GM21723 (cell line): ENCODE measurements around the gene AWAT1.
"Not testable (repeated sequence)": the region's sequence is repeated elsewhere in the genome, so short reads cannot be mapped to it uniquely, and the experiment has no call there.

ENCODE experiments used
- ATAC-seq: cut with Tn5 transposase; IDR thresholded peaks from one replicate; pipeline ENCODE4 v1.9.1; 2021; ENCODE audit warnings: mild to moderate bottlenecking, moderate library complexity; ENCODE audit not compliant: unreplicated experiment

The AWAT1 gene

DNA sequence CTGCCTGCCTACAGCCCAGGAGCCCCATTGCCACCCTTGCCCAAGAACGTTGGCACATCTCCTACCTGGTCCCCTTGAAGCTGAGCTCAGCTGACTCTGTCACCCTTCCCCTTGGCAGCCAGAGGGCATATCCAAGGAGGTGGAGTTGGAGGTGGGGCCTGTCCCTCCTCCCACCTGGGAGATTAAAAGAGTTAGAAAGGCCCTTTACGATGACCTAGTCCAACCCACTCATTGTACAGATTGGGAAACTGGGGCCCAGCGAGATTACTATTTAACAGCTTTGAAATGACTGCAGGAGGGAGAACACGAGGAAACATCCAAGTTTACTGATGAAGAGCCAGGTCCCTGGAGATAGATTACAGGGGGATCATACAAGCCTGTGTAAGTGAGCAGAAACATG, 25.6 kb downstream of the AWAT1 start, which contains the start of gene P2RY4:
TSS of gene P2RY4 (minus strand) at position 101 of the 400 bp plus-strand sequence. CDS start 580 bp downstream, outside the sequence.
- ATAC-seq = no peak

DNA sequence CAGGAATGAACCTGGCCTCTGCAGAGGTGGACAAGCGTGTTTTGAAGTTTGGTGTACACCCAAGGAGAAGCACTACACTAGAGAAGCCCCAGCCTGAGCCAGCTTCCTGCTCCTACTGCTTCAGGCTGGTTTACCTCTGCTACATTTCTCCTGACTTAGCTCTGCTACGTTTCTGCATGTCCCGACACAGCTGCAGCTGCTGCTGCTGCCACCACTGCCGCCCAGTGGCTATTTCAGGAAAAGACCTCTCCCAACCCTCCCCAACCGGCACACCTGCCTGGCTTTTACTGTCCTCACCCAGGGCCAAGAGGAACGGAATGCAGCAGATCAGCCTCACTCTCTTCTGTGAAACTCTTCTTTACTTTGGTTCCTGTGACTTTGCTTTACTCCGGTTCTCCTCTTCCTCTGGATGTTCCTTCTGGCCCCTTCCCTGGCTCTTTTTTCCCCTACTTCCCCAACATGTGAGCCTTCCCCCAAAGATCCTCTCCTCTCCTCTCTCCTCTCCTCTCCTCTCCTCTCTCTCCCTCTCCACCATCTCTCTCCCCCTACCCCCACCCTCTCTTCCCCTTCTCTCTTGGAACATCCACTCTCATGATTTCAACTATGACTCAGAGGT, 28.6 kb downstream of the AWAT1 start:
- ATAC-seq = peak; percentile 60

DNA sequence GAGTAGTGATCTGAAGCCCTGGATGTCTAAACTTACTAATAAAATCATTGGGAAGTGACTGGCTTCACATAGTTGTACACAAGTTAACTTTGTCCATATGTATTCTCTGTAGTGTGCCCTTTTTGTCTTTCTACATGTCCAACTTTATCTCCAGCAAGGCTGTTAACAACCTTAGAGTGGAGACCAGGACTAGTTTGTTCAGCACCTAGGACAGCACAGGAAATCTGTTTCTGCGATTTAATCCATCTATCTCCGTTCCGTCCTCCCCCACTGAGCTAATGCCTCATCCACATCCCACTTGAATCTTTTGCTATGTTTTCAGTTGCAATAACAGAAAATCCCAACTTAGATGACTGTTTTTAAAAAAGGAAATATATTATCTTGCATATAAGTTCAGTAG, 30.3 kb downstream of the AWAT1 start:
- ATAC-seq = no peak

DNA sequence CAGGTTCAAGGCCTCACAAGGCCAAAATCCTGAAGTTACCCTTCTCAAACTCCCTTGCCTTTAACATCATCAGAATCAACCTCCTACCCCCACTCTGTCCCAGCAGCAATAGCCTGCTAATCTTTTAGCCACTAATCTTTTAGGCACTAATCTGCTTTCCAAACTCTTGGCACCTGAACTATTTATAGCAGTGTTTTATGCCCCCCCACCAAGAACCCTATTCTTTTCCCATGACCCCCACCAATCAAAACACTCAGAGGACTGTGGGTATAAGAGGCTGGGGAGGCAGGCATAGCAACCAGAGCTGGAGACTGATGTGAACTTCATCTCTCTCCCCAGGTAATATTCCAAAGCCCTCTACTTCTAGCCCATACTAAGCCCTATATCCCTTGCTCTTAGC, 33.6 kb downstream of the AWAT1 start, which contains the start of gene ARR3:
TSS of gene ARR3 (plus strand) at position 301 of the 400 bp plus-strand sequence. CDS start 1,052 bp downstream, outside the sequence.
- no peak for ATAC-seq

DNA sequence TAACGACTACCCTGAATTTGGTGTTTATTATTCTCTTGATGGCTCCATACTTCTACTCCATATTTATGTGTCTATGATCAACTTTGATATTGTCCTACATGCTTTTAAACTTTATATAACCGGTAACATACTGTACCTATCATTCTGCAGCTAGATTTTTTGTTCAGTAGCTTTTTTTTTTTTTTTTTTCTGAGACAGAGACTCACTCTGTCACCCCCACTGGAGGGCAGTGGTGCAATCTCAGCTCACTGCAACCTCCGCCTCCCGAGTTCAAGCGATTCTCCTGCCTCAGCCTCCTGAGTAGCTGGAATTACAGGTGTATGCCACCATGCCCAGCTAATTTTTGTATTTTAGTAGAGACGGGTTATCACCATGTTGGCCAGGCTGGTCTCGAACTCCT, 39.6 kb downstream of the AWAT1 start:
- not testable (repeated sequence) for ATAC-seq

DNA sequence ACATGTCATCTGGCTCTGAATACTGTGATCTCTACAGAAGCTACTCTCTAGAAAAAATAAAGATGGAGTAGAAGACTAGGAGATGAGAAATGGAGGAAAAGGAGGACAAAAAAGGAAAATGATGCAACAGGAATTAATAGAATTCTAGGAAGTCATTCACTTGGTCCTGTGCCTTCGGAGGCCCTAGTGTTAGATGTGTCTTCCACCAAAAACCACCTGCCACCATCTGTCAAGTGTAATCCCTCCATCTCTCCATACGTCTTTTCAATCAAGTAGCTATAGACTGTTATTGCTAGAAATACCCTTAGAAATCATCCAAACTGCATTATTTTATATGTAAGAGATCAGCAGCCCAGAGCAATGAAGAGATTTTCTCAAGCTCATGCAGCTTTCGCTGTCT, 44.6 kb downstream of the AWAT1 start:
- no peak for ATAC-seq

DNA sequence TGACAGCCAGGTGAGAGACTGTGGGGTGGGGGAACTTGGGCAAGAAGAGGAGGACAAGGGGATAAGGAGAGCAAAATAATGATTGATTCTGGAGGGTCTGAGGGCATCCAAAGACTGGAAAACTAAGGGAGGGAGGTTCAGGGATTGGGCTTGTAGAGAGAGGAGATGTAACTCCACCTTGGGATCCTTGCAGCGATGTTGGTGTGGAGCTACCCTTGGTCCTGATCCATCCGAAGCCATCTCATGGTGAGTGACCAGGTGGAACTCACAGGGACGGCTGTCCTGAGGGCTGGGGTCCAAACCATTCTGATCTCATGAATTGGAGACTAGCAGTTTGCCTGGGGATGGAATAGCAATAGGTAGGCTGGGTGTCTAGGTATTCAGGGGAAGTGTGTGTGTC, 46.1 kb downstream of the AWAT1 start:
- no peak for ATAC-seq

DNA sequence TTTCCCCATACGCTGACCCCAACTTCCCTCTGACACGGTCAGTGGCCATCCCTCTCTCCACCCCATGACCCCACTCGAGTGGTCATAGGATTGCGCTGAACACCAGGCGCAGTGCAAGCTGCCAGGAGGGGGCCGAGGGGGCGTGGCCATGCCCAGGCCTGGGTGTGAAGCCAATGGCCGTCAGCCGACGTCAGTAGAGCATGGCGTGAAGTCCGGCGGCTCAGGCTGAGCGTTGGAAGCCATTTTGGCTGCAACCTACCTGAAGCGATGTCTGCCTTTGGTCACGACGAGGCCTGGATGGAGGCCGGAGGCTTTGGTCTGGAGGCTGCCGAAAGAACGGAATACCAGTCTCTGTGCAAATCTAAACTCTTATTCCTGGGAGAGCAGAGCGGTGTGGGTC, 47.5 kb downstream of the AWAT1 start, which contains the start of gene RAB41:
TSS of gene RAB41 (plus strand) at position 222 of the 400 bp plus-strand sequence. CDS start at position 268, 46 bp downstream.
- no peak for ATAC-seq

DNA sequence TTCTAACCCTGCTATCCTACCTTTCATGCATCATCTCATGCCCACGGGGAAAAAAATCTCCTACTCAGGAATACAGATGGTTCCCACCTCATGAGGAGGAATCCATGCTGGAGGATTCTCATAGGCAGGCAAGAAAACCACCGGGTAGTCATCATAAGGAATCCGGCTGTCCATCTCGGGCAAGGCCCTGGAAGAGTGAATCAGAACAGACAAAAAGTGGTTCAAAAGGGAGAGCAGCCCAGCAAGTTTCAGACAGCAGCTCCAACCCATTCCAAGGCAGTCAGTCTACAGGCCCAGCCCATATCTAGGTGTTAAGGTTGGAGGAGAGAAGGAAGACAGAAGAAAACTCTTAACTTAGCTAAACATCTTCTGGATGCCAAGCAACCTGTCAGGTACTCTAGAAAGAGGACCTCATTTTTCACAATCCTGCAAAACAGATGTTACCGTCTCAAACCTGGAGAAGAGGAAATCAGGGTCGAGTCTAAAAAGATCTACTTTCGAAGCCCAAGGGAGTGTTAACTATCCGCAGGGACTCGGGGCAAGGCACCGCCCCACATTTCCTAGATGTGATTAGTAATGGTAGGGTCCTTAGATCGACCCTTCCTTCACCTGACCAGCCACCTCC, 54.8 kb downstream of the AWAT1 start:
- peak; percentile 24 for ATAC-seq
